IPS-18c (cell line): Measurements from ENCODE around the gene FOXB2.
"Not testable (repeated sequence)": the region's sequence is repeated elsewhere in the genome, so short reads cannot be mapped to it uniquely, and the experiment has no call there.

Source experiments
- H3K4me3 ChIP-seq: 2 replicates; pipeline ENCODE4 v1.7.0; 2013; ENCODE audit warnings: low read depth, mild to moderate bottlenecking, low read length, moderate library complexity; ENCODE audit not compliant: insufficient read depth
- H3K9me3 ChIP-seq: one replicate; pipeline ENCODE4 v1.6.1; 2013; ENCODE audit warnings: mild to moderate bottlenecking, low read length, moderate library complexity; ENCODE audit not compliant: control insufficient read depth, insufficient read depth

FOXB2 gene

DNA sequence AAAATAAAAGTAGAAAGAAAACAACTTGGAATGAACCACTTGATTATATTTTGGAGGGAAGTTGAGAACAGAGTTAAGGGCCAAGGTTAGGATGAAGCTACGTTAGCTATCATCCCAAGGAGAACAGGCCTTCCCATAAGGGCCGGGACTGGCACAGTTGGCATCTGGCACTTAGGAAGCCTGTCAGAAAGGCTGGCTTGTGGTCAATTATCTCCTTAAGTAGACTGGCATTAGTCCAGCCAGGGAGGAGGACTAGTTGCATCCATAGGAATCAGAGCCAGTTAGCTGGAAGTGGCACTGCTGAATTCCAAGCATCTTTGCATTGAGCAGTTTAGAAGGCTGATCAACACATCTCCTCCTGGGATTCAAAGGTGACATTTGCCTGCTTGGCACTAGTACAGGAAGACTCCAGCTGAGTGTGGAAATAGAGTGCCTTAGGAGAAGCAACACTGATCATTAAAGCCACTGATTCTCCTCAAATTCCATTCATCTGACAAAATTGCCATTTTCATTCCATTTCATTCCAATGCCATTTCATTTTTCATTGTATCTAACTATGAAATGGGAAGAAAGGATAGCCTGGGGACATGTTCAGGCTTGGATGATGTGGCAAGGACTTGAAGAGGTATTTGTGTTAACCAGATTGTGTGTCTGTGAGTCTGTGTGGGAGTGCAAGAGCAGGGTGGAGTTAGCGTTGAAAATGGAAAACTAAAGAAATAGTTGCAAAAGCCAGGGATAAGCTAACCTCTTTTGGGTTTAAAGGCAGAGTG lies 5.5 kb downstream of the FOXB2 start:
- Histone ChIP-seq H3K4me3 (no peak overlapping the region), H3K9me3 (no peaks in the 10 kb centered on the region)

DNA sequence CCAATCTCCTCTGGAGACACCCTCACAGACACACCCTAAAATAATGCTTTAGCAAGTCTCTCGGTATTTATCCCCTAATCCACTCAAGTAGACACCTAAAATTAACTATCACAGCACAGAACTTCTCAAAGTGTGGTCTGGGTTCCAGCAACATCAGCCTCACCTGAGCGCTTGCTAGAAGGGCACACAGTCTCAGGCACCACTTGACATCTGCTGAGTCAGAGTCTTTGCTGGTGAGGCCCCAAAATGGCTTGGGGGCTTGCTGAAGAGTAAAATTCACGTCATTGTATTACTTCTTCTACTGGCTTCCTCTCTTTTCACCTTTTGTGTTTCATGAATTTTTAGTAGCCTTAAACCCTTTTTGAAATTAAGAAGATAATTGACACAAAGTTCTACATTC lies 9.0 kb downstream of the FOXB2 start:
- Histone ChIP-seq H3K4me3 (no peak overlapping the region), H3K9me3 (no peaks in the 10 kb centered on the region)

DNA sequence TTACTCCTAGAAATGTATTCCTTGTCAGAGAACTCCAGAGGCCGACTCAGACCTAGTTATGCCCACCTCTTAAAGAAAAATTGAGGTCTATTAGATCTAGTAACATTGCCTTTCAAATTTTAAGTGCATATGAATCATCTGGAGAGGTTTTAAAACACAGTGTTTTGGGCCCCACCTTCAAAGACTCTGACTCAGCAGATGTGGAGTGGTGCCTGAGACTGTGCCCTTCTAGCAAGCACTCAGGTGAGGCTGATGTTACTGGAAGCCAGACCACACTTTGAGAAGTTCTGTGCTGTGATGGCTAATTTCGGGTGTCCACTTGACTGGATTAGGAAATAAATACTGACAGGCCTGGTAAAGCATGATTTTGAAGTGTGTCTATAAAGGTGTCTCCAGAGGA lies 10.6 kb downstream of the FOXB2 start:
- no peak overlapping the region for H3K4me3 ChIP-seq
- H3K9me3 ChIP-seq: no peaks in the 10 kb centered on the region

DNA sequence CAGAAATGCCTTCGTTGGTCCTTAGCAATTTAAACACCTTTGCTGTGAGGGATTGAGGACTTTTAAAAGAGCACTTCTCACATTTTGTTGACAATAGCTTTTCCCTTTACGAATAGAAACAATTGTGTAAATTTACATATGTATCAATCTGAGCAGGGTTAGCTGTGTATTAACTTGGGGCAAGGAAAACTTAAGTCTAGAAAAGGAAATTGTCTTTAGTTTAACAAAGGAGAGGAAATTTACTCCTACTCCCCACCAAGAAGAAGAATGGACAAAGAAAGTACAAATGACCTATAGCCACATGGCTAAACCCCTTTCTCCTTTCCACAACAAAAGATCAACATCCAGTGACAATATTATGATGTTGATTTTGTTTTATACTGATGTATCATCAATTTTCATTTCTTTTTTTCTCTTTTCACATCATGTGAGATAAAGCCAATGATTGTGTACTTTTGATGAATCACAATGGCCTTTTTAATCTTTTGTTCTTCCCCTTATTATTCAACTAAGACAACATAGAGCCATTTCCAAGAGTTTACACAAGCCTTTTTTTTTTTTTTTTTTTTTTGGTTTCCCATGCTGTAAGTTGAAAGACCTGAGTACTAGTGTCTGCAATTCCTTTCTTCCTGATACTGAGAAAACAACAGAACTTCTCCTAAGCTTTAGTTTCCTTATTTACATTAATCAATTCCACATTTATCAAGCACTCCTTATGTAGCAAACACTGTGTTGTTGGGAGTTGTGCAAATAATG lies 19.0 kb downstream of the FOXB2 start:
- Histone ChIP-seq H3K9me3 (no peaks in the 10 kb centered on the region), H3K4me3 (no peak overlapping the region)

DNA sequence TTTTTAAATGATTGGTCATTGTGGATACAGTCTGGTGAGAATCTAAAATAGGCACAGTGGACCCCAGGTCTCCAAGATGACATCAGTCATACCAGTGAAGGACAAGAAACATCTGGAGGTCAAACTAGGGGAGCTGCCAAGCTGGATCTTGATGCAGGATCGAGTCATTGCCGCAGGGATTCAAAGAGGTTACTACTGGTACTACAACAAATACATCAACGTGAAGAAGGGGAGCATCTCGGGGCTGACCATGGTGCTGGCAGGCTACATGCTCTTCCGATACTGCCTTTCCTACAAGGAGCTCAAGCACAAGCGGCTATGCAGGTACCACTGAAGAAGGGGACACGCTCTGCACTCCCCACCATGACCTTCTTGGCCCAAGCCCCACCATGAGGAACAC lies 20.9 kb downstream of the FOXB2 start:
- no peak overlapping the region for H3K4me3 ChIP-seq
- no peaks in the 10 kb centered on the region for H3K9me3 ChIP-seq

DNA sequence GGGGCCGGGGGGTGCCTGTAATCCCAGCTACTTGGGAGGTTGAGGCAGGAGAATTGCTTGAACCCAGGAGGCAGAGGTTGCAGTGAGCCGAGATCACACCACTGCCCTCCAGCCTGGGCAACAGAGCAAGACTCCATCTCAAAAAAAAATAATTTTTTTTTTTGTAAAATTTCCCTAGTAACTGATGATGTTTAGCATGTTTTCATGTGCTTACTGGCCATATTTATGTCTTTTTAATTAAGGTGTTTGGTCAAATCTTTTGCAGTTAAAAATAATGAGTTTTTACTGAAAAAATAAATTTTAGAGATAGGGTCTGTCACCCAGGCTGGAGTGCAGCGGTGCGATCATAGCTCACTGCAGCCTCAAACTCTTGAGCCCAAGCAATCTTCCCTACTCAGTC lies 24.3 kb downstream of the FOXB2 start:
- H3K9me3 ChIP-seq, H3K4me3 ChIP-seq: not testable (repeated sequence)

DNA sequence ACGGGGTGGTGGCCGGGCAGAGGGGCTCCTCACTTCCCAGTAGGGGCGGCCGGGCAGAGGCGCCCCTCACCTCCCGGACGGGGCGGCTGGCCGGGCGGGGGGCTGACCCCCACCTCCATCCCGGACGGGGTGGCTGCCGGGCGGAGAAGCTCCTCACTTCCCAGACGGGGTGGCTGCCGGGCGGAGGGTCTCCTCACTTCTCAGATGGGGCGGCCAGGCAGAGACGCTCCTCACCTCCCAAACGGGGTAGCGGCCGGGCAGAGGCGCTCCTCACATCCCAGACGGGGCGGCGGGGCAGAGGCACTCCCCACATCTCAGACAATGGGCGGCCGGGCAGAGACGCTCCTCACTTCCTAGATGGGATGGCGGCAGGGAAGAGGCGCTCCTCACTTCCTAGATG lies 41.2 kb downstream of the FOXB2 start:
- H3K9me3 ChIP-seq, H3K4me3 ChIP-seq: not testable (repeated sequence)

DNA sequence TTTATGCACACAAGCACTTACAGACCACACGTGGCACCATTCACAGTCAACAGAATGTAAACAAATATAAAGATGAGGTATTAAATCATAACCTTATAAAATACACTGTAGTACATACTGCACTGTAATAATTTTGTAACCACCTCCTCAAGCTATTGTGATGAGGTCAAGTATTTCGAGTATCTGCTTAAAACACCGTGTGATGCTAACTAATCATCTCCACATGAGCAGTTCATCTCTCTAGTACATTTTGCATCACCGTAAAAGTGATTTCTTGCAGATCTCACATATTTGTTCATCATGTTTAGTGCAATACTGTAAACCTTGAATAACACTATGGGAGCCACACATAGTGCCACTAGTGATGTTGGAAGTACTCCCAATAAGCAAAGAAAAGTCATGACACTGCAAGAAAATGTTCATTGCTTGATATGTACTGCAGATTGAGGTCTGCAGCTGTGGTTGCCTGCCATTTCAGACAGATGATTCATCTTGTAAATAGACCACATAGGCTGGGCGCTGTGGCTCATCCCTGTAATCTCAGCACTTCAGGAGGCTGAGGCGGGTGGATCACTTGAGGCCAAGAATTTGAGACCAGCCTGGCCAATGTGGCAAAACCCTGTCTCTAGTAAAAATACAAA lies 44.3 kb downstream of the FOXB2 start:
- Histone ChIP-seq H3K9me3 (no peaks in the 10 kb centered on the region), H3K4me3 (no peak overlapping the region)

DNA sequence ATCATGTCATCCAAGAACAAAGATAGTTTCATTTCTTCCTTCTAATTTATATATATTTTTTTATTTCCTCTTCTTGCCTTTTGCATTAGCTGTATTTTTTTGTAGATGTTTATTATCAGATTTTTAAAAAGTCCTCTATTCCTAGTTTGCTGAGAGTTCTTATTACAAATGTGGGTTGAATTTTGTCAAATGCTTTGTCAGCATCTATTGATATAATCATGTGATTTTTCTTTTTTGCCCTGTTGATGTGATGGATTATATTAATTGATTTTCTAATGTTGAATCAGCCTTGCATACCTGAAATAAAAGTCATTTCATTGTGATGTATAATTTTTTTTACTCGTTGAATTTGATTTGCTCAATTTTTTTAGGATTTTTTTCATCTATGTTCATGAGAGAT lies 46.9 kb downstream of the FOXB2 start:
- no peak overlapping the region for H3K4me3 ChIP-seq

More for the DNA sequence above, 46.9 kb downstream of the FOXB2 start:
- no peaks in the 10 kb centered on the region for H3K9me3 ChIP-seq
